HG02759 (cell line): Measurements from ENCODE around the gene MKLN1.

Experiments used
- ATAC-seq: cut with Tn5 transposase; IDR thresholded peaks from one replicate; pipeline ENCODE4 v1.9.1; 2021; ENCODE audit warnings: mild to moderate bottlenecking, moderate library complexity; ENCODE audit not compliant: unreplicated experiment

The MKLN1 gene

DNA sequence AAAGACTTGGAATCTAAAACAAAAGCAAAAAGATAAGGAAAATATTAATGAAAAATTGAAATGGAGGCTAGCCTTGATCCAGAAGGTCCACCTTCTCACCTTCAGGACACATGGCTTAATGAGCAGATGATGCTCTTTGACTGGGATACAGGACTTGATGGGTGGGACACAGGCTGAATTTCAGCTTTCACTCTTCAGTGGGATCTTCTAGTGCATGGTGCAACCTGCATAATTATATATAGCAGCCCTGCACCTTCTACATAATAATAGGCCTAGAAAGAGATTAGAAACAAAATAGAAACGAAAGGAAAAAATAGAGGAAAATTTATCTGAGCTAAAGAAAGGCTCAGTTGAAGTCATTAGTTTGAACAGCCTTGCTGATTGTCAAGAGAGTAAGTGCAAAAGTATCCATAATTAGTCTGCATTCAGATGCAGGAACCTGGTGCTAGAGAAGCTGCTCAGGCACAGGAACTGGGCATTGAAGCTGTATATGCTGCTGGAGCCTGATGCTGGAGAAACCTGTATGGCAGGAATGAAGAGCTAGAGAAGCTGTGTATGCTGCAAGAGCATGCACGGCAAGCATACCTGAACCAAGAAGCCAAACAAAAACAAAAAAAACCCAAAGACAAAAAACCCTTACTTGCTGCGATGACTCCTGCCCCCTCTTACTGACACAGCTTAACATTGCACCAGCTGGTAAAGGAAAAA is 19.4 kb downstream of the MKLN1 start:
- ATAC-seq = no peak

DNA sequence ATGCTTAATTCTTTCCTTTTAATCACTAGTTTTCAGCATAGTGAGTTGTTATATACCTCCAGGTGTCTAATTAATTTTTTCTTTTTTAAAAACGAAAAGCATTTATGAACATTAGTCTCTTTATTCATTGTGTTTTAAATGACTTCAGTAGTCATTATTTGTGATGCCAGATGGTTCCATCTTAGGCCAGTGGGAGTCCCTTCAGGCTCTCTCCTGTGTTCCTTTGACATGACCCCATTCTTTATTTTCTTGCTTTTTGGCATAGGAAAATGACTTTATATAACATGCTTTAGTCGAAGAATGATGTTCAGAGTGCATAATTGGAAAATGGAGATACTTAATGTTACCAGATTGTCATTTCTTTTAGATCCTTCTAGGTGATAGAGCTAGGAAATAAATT is 24.4 kb downstream of the MKLN1 start:
- no peak for ATAC-seq

DNA sequence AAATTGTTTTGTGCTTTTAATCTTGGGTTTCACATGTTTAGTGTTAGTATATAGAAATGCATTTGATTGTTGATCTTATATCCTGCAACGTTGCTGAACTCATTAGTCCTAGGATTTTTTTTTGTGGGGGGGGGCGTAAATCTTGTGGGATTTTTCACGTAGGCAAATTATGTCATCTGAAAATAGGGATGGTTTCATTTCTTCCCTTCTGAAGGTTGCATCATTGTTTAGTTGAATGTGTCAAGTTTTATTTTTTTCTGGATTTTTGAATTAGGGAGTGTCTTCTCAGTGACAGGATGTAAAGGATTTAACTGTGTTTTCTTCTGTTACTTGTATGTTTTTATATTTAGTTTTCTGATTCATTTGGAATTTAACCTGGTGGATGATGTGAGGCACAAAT is 26.7 kb downstream of the MKLN1 start:
- no peak for ATAC-seq

DNA sequence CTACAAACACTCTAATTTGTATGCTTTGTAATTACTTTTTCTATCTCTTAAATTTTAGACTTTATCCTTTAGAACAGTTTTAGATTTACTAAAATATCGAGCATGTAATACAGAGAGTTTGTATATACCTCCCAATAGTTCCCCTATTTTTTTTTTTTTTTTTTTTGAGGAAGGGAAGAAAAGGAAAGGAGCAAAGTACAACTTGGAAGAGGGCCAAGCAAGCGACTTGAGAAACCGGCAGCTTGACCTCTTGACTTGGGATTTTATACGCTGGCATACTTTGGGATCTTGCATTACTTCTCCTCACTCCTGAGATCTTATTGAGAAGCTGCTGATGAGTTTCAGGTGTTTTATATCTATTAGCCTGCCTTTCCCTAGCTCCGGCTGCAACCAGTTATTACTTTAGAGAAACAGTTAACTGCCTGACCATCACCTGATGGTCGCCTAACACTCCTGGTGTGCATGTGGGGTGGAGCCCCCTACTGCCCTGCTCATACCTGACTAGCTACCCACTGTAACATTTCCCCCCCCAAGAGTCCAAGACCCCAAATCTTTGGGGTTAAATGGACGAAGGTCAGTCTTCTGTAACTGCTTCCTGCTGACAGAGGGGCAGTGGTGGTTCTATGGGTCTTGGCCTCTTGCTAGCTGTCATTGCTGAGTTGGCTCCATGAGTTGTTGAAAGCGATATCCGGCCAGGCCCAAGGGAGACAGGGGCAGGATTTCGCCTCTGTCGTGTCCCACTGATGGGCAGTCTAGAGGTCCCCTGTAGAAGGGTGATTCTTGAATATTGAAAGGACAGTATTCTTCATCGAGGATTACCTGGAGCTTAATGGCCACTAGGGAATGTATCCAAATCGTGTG is 28.5 kb downstream of the MKLN1 start:
- no peak for ATAC-seq

DNA sequence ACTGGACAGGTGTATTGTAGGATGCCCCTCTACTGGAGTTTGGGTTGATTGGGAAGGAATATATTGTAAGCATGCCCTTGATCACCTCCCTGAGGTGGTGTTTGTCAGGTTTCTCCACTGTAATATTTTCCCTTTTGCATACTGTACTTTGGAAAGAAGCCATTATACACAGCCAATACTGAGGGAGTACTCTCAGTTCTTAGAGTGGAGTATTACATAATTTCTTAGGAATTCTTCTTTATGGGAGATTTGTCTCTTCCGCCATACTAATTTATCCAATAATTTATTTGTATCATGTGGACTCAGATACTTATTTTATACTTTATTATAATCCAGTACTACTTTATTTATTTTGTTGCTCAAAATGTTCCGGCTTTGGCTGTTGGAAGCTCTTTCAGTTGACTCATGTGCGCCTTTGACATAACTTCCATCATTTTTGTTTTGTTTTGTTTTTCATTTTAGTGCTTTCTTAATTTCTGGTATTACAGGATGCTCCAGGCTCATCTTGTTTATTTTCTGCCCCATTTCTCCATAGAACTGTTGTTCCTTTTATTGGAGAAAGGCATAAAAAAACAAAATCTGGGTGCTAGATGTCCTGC is 29.7 kb downstream of the MKLN1 start:
- no peak for ATAC-seq

DNA sequence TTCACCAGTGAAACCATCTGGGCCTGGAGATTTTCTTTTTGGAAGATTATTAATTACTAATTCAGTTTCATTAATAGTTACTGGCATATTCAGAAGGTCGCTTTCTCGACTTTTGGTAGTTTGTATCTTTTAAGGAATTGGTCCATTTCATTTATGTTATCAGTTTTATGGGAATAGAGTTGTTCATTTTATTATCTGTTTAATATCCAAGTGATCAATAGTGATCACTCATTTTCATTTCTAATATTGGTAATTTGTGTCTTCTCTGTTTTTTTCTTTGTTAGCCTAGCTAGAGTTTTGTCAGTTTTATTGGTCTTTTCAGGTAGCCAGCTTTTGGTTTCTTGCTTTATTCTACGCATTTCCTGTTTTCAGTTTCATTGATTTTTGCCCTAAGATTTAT is 31.0 kb downstream of the MKLN1 start:
- ATAC-seq = no peak

DNA sequence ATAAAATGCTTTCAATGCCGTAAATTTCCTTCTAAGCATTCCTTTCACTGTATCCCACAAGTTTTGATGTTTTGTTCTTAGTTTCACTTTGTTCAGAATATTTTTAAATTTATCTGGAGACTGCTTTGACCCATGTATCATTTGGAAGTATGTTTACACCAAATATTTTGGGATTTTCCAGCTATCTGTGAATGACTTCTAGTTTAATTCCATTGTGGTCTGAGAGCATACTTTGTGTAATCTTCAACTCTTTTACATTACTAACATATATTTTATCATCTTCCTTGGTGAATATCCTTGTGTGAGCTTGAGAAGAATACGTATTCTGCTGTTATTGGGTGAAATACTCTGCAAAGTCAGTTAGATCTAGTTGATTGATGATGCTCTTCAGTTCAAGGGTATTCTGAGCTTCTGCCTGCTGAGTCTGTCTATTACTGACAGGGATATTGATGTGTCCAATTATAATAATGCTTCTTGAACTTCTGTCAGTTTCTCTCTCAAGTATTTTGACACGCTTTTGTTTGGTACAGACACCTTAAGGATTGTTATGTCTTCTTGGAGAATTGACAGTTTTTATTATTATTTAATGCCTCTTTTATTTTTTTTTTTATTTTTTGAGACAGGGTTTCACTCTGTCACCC is 31.6 kb downstream of the MKLN1 start:
- no peak for ATAC-seq

DNA sequence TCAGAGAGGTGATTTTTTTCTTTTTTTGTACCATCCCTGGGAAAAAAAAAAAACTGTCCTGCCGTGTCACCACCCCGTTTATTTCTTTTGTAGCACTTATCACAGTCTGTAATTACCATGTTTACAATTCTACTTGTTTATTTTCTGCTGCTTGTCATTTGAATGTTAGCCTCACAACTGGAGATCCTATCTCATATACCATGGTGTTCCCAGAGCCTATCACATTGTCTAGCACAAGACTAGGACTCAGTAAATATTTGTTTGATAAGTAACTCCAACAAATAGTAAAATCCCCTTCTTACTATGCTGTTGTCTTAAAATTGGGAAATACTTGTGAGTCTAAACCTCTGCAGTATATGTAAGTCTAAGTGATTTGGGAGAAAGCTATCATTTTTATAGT is 36.0 kb downstream of the MKLN1 start:
- ATAC-seq = no peak

DNA sequence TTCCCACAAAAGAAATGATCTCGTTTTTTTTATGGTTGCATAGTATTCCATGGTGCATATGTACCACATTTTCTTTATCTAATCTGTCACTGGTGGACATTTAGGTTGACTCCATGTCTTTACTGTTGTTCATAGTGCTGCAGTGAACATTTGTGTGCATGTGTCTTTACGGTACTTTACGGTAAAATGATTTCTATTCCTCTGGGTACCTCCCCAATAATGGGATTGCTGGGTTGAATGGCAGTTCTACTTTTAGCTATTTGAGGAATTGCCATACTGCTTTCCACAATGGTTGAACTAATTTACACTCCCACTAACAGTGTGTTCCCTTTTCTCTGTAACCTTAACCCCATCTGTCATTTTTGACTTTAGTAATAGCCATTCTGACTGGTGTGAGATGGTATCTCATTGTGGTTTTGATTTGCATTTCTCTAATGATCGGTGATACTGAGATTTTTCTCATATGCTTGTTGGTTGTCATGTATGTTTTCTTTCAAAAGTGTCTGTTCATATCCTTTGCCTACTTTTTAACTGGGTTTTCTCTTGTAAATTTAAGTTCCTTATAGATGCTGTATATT is 37.2 kb downstream of the MKLN1 start:
- no peak for ATAC-seq

DNA sequence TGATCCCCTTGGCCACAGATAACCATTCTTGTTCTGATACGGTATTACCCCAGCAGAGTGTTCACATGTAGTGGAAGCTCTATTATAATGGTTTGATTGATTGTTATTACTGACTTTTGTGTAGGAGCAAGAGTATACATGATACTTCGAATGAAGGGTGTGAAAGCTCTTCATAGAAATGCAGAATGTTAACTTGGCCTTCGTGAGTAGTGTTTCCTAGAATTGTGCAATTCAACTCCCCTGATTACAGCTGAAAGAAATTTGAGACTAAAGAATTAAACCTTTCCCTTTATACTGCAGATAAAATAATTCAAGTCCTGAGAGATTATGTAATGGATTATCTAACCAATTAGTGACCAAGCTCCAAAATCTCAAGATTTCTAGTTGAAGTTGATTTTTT is 38.2 kb downstream of the MKLN1 start:
- ATAC-seq = no peak

DNA sequence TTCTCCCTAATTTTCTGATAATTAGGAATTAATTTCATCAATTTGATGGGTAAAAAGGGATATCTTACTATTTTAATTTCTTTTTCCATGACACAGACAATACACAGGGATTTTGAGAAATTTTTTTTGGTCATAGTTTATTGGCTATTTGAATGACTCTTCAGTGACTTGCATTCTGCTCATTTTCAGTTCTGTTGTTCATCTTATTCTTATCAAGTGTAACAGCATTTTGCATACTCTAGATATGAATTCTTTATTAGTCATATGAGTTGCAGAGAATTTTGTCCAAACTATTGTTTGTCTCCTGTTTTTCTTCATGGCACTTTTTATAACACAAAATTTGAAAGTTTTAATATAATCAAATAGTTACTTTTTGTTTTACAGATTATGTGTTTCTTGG is 41.7 kb downstream of the MKLN1 start:
- ATAC-seq = no peak

DNA sequence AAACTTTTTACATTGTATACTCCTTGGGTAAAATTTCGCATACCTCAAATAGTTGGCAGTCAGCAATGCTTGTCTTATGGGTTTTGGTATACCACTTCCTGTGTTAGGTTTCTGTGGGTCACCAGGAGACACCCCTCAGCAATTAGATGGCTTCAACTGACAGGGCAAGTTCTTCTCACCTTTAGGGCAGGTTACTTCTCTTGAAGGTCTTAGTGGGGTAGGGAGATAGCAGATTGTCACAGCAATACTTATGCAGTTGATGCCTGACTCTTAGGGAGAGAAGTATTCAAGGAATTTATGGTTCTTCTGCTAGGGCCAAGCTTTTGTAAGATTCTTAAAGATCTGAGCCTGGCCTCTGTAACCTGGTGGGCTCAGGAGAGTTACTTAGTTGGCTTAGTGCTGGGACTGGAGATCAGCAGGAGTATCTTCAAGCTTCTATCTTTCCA is 42.9 kb downstream of the MKLN1 start:
- no peak for ATAC-seq

DNA sequence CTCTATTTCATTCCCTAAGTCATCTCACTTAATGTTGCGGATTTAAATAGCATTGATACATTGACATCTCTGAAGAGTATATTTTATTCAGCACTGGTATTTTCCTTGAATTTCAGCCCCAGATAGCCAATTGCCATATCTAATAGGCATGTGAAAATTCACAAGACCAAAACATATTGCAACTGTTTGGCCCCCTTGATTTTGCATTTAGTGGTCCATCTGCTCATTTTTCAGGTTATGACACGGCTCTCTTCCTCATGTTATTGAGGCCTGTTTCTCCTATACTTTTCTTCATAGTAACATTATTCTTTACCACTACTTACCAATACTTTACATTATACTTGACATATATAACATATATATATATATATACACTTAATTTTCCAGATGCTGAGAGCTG is 43.7 kb downstream of the MKLN1 start:
- no peak for ATAC-seq

DNA sequence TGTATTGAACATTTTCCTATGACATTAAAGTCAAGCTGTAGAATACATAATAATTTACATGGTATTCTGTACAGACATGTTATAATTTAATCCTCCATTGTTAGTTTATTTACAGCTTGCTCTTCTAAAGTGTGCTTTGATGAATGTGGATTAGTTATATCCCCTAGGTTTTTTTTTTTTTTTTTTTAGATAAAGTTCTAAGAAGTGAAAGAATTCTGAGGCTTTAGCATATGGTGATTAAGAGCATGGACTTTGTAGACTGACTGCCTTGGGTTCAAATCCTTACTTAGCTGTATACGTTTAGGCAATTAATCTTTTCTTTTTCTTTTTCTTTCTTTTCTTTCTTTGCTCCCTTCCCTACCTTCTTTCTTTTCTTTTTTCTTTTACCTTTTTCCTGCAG is 44.9 kb downstream of the MKLN1 start:
- ATAC-seq = no peak

DNA sequence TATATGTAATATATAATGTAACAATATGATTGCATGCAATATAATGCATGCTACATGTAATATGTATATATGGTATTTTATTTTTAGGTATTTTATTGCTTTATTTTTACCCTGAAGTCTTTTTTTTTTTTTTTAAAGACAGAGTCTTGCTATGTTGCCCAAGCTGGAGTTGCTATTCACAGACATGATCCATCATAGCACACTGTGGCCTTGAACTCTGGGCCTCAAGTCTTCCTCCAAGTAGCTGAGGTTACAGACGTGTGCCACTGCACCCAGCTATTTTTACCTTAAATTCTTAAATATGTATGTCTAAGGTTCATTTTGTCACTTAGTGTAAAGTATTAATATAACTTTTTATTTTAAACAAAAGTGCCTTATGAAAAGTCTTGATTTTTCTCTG is 47.1 kb downstream of the MKLN1 start:
- no peak for ATAC-seq

DNA sequence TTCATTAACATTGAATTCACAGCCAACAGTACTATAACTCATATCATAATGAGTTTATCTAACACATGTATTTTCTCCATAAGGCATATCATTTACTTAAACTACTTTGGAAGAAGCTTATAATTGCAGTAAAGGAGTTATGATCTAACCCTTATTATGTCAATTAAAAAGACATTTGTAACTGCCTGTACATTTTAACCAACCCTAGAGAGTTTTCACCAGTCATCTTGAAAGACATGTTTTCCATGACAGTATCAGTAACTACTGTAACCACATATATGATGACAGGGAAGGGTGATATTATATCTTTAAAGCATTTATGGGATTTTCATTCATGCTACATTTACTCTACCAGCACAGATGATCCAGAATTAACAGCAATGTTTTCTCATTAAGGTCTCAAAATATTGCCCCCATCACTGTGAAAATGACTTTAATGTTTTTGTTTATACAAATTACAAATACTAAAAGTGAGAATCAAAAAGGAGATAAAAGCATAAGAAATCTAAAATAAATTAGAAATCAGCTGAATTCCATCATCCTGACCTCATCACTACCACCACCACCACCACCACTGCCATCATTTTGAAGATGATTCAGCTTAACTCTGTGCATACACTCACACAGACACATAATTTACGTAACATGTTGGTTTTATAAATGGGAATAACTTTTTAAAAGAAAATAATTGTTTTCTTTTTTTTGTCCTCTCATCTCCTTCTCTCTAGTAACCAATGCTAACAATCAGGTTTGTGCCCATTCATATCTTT is 53.6 kb downstream of the MKLN1 start:
- no peak for ATAC-seq

DNA sequence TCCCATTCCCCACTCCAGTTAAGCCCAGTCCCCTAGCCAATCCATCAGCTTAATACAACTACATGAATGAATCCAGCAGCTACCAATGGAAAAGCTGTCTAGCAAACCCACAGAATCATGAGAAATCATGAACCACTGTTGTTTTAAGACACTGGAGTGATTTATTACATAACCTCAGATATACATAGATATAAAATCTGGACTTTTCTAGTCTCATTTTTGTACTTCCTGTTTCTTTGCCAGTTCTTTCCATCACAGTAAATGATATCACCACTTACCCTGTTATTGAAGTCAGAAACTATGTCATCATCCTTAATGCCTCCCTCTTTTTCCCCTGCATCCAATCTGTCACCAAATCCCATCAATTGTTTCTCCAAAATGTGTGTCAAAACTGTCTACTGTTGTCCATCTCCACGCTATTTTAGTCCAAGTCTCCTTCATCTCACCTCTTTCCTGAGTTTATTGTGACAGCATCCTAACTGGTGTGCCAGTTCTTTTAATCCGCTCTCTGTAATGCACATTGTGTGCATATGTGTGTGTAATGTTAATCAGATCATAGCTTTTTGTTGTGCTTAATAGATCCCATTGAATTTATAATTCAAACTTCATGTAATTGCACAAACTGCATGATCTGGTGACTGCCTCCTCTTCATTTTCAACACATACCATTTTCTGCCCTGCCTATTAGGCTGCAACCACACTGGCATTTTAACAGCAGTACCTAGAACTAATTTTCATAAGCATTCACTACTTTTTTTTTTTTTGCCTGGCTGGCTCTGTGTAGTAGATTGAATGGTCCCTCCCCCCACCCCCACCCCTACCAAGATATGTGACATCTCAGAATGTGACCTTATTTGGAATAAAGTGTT is 56.0 kb downstream of the MKLN1 start:
- ATAC-seq = no peak

DNA sequence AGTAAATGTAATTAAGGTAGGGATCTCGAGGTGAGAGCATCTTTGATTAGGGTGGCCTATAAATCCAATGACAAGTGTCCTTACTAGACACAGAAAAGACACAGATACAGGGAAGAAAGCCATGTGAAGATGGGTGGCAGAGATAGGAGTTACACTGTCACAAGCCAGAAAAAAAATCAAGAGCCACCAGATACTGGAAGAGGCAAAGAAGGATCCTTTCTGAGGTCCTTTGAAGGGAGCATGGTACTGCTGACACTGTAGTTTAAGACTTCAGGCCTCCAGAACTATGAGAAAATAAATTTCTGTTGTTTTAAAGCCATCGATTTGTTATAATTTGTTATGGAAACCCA is 56.6 kb downstream of the MKLN1 start:
- no peak for ATAC-seq

DNA sequence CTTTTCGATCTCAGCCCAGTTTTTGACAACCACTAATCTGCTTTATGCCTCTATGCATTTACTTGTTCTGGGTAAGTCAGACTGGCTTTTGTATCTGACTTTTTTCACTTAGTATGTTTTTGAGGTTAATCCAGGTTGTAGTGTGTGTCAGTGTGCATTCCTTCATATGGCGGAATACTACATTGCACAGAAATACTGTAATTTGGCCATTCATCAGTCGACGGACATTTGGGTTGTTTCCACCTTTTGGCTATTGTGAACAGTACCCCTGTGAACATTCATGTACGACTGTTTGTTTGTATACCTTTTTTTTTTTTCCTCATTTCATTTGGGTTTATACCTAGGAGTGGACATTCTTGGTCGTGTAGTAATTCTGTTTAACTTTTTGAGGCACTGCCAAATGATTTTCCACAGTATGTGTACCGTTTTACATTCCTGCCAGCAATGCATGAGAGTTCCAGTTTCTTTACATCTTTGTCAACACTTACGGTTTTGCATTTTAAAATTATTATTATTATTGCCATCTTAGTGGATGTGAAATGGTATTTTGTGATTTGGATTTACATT is 57.4 kb downstream of the MKLN1 start:
- ATAC-seq = no peak
